ENCODE results near the gene APOBEC3C.

The APOBEC3C gene

DNA sequence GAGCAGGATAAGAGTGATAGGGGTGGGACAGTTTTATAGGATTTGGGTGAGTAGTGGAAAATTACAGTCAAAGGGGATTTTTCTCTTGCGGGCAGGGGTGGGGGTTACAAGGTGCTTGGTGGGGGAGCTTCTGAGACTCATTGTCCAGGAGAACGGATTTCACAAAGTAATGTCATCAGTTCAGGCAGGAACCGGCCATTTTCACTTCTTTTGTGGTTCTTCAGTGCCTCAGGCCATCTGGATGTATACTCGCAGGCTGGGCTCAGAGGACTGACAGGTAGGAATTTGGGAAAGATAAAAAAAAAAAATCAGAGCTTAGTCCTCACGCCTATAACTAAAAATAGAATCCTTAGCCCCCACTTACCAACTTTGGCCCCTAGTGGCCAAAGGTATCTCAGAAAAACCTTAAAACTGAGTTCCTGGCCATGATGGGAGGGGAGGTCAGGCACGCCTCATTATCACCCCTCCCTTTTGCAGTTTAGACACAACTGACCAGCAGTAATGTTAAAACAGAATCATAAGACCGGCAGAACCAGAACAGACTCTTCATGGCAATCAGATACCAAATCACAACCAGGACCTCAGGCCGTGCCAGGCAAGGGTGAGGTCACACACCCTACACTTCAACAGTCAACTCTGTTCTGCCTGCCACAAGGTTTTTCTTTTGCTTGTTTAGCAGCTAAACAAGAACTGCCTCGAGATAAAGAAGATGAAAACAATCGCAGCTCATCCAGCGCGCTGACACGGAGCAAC, 54.2 kb downstream of the APOBEC3C start:
- peaks cover 5% of the 10 kb centered on the region for H3K4me1 ChIP-seq (ENCODE audit: insufficient read depth, insufficient read length)
- no peak overlapping the region for H3K4me3 ChIP-seq (ENCODE audit: insufficient read length, low read depth)
- no peak for DNase-seq (ENCODE audit: low read depth, low spot score)
- no peaks in the 10 kb centered on the region for H3K9me3 ChIP-seq (ENCODE audit: insufficient read depth, low read length)
- peaks cover 15% of the 10 kb centered on the region for H3K27me3 ChIP-seq (ENCODE audit: insufficient read depth, insufficient read length)
- H3K36me3 ChIP-seq (ENCODE audit: insufficient read depth, insufficient read length, low read length): no peaks in the 10 kb centered on the region
- peak overlapping the region; percentile 10 for H3K9ac ChIP-seq (ENCODE audit: insufficient read length, low read depth)
- TF ChIP-seq SUZ12 (IDR thresholded peaks at IDR 0.05; ENCODE audit: extremely low read depth, insufficient read depth, insufficient read length) (no peak), ZNF274 (IDR thresholded peaks at IDR 0.05; ENCODE audit: low read depth, low read length) (no peak), YY1 (IDR thresholded peaks at IDR 0.05; ENCODE audit: insufficient read depth, insufficient read length) (no peak)
